Measurements from ENCODE around the gene DACT3. TPM values are rescaled to one million over a fixed set of nuclear protein-coding genes. Genes with fewer than 3 reads are reported as not detected.

DACT3 gene
- total and polyA plus RNA-seq, 4 donors = 0.32 to 1.4 (median 1.0) TPM

GRCh38 chr19:46698395-46699321 lies 37.7 kb upstream of the DACT3 start:
- 97% methylated on average over 11 of the region's 11 CpGs for WGBS
- Histone ChIP-seq H3K4me1 (ENCODE audit: control insufficient read depth in 4 of 4, insufficient read depth in 4 of 4, low read length in 3 of 4) (no peaks in the 10 kb centered on the region), H3K36me3 (ENCODE audit: control insufficient read depth in 4 of 4, insufficient read depth in 3 of 4, low read depth in 1 of 4, low read length in 3 of 4) (peaks cover 9 to 76% (median 41%) of the 10 kb centered on the region in 4 donors), H3K27ac (ENCODE audit: low read depth in 1 of 2, low read length in 2 of 2) (no peak overlapping the region), H3K27me3 (ENCODE audit: control insufficient read depth in 4 of 4, insufficient read depth in 4 of 4, low read length in 3 of 4) (no peaks in the 10 kb centered on the region), H3K9ac (ENCODE audit: low read depth in 1 of 2, low read length in 2 of 2) (no peak overlapping the region), H3K9me3 (ENCODE audit: control insufficient read depth in 4 of 4, low read length in 3 of 4) (no peaks in the 10 kb centered on the region), H3K4me3 (ENCODE audit: low read depth in 1 of 3, low read length in 3 of 3) (no peak overlapping the region)
- TF ChIP-seq NR2F2 (IDR thresholded peaks at IDR 0.05) = no peak
- no peak for TF ChIP-seq RAD21 (IDR thresholded peaks at IDR 0.05)
- TF ChIP-seq SP1 (IDR thresholded peaks at IDR 0.05) = no peak
- TF ChIP-seq FOXA2 (IDR thresholded peaks at IDR 0.05) = no peak
- no peak for TF ChIP-seq EGR1 (IDR thresholded peaks at IDR 0.05; ENCODE audit: low read depth in 2 of 2)
- no peak for TF ChIP-seq FOXA1 (IDR thresholded peaks at IDR 0.05)
- no peak for TF ChIP-seq GABPA (IDR thresholded peaks at IDR 0.05 in 1 of 2, conservative IDR thresholded peaks at IDR 0.05 in 1 of 2)
- TF ChIP-seq HNF4G (IDR thresholded peaks at IDR 0.05) = no peak
- no peak for DNase-seq (ENCODE audit: low spot score)

- peak; percentile 97 for DNase-seq (ENCODE audit: low spot score)
- Histone ChIP-seq H3K9ac (ENCODE audit: low read depth in 1 of 2, low read length in 2 of 2) (no peak overlapping the region), H3K36me3 (ENCODE audit: control insufficient read depth in 4 of 4, insufficient read depth in 3 of 4, low read depth in 1 of 4, low read length in 3 of 4) (peaks cover 10 to 80% (median 50%) of the 10 kb centered on the region in 4 donors), H3K4me3 (ENCODE audit: low read depth in 1 of 3, low read length in 3 of 3) (no peak overlapping the region), H3K9me3 (ENCODE audit: control insufficient read depth in 4 of 4, low read length in 3 of 4) (no peaks in the 10 kb centered on the region), H3K4me1 (ENCODE audit: control insufficient read depth in 4 of 4, insufficient read depth in 4 of 4, low read length in 3 of 4) (no peaks in the 10 kb centered on the region), H3K27me3 (ENCODE audit: control insufficient read depth in 4 of 4, insufficient read depth in 4 of 4, low read length in 3 of 4) (no peaks in the 10 kb centered on the region), H3K27ac (ENCODE audit: low read depth in 1 of 2, low read length in 2 of 2) (no peak overlapping the region)
- WGBS = 64% methylated on average over 39 of the region's 39 CpGs
- TF ChIP-seq FOXA1 (IDR thresholded peaks at IDR 0.05) (no peak), JUND (IDR thresholded peaks at IDR 0.05) (no peak), GABPA (IDR thresholded peaks at IDR 0.05 in 1 of 2, conservative IDR thresholded peaks at IDR 0.05 in 1 of 2) (no peak), RXRA (IDR thresholded peaks at IDR 0.05) (no peak)
Measured at GRCh38 chr19:46697204-46697960, 36.4 kb upstream of the DACT3 start.

DNA sequence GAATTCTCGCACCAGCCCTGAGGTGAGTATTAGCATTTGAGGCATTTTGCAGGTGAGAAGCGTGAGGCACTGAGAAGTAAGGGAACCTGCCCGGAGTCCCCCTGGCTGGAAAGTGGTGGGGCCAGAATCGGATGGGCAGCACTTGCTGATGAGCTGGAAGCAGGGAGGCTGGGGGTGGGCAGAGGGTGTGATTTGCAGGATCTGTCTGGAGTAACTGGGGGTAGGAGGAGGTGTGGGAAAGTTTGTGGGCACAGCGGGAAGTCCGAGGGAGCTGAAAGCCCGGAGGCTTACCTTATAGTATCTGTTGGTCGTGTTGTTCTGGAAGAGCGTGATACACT lies 35.9 kb upstream of the DACT3 start:
- DNase-seq (ENCODE audit: low spot score) = no peak
- H3K27ac ChIP-seq (ENCODE audit: low read depth in 1 of 2, low read length in 2 of 2) = no peak overlapping the region
- TF ChIP-seq HNF4G (IDR thresholded peaks at IDR 0.05) (no peak), JUND (IDR thresholded peaks at IDR 0.05) (no peak), CTCF (IDR thresholded peaks at IDR 0.05; ENCODE audit: low read depth, low read length, missing input control) (no peak), YY1 (IDR thresholded peaks at IDR 0.05) (no peak), TAF1 (conservative IDR thresholded peaks at IDR 0.05) (no peak), HNF4A (conservative IDR thresholded peaks at IDR 0.05) (no peak), SP1 (IDR thresholded peaks at IDR 0.05) (no peak)
- TF ChIP-seq, protein P1, sequence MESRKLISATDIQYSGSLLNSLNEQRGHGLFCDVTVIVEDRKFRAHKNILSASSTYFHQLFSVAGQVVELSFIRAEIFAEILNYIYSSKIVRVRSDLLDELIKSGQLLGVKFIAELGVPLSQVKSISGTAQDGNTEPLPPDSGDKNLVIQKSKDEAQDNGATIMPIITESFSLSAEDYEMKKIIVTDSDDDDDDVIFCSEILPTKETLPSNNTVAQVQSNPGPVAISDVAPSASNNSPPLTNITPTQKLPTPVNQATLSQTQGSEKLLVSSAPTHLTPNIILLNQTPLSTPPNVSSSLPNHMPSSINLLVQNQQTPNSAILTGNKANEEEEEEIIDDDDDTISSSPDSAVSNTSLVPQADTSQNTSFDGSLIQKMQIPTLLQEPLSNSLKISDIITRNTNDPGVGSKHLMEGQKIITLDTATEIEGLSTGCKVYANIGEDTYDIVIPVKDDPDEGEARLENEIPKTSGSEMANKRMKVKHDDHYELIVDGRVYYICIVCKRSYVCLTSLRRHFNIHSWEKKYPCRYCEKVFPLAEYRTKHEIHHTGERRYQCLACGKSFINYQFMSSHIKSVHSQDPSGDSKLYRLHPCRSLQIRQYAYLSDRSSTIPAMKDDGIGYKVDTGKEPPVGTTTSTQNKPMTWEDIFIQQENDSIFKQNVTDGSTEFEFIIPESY (IDR thresholded peaks at IDR 0.05) = no peak
- TF ChIP-seq, protein P2, sequence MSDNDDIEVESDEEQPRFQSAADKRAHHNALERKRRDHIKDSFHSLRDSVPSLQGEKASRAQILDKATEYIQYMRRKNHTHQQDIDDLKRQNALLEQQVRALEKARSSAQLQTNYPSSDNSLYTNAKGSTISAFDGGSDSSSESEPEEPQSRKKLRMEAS (IDR thresholded peaks at IDR 0.05) = no peak

More for the DNA sequence above, 35.9 kb upstream of the DACT3 start:
- Histone ChIP-seq H3K4me3 (ENCODE audit: low read depth in 1 of 3, low read length in 3 of 3) (no peak overlapping the region), H3K9me3 (ENCODE audit: control insufficient read depth in 4 of 4, low read length in 3 of 4) (no peaks in the 10 kb centered on the region), H3K4me1 (ENCODE audit: control insufficient read depth in 4 of 4, insufficient read depth in 4 of 4, low read length in 3 of 4) (no peaks in the 10 kb centered on the region), H3K9ac (ENCODE audit: low read depth in 1 of 2, low read length in 2 of 2) (no peak overlapping the region), H3K27me3 (ENCODE audit: control insufficient read depth in 4 of 4, insufficient read depth in 4 of 4, low read length in 3 of 4) (no peaks in the 10 kb centered on the region), H3K36me3 (ENCODE audit: control insufficient read depth in 4 of 4, insufficient read depth in 3 of 4, low read depth in 1 of 4, low read length in 3 of 4) (peaks cover 10 to 81% (median 51%) of the 10 kb centered on the region in 4 donors)
- 87% methylated on average over 9 of the region's 9 CpGs for WGBS
